Gastroesophageal sphincter (tissue), 4 donors: ENCODE measurements around the gene BIN2. TPM values are rescaled to one million over a fixed set of nuclear protein-coding genes. Genes with fewer than 3 reads are reported as not detected.

Experiments
- ATAC-seq: fragments of 150-250 bp; one replicate; pipeline ENCODE4 v1.9.1; 2016; ENCODE audit warnings: mild to moderate bottlenecking, moderate library complexity
- H3K27ac ChIP-seq, 4 donors: fragments of 200-600 bp; sonication (generic) in 3 of 4; 1 replicate in 3 of 4; 2 replicates in 1 of 4; pipeline ENCODE4 v1.5.1; 2016 to 2019
- H3K27me3 ChIP-seq: fragments of 200-600 bp; sonication (generic); one replicate; pipeline ENCODE4 v1.5.1; 2019
- H3K36me3 ChIP-seq, 2 donors: fragments of 200-600 bp; sonication (generic); one replicate each; pipeline ENCODE4 v1.5.1; 2019; ENCODE audit warnings: control low read depth in 1 of 2
- H3K4me1 ChIP-seq, 3 donors: fragments of 200-600 bp; sonication (generic); 1 replicate in 2 of 3; 2 replicates in 1 of 3; pipeline ENCODE4 v1.5.1; 2016 to 2019; ENCODE audit warnings: control low read depth in 2 of 3
- H3K4me3 ChIP-seq, 2 donors: fragments of 200-600 bp; sonication (generic); one replicate each; pipeline ENCODE4 v1.5.1; 2019; ENCODE audit warnings: mild to moderate bottlenecking in 1 of 2, moderate library complexity in 1 of 2
- H3K9me3 ChIP-seq, 3 donors: fragments of 200-600 bp; sonication (generic); one replicate each; pipeline ENCODE4 v1.5.1; 2017 to 2019; ENCODE audit warnings: control low read depth in 2 of 3
- EP300 ChIP-seq: sonication (generic); formaldehyde crosslinking; IDR thresholded peaks from one replicate; pipeline ENCODE4 v1.6.1; 2017; ENCODE audit warnings: antibody characterized with exemption, mild to moderate bottlenecking
- POLR2A ChIP-seq, 2 donors: fragments of 450-650 bp; IDR thresholded peaks; one replicate each; pipeline ENCODE4 v1.6.1; 2017; ENCODE audit warnings: antibody characterized with exemption in 2 of 2, mild to moderate bottlenecking in 2 of 2, moderate library complexity in 1 of 2
- POLR2AphosphoS5 ChIP-seq: sonication (generic); formaldehyde crosslinking; IDR thresholded peaks from one replicate; pipeline ENCODE4 v1.6.1; 2017; ENCODE audit warnings: antibody characterized with exemption
- WGBS, 2 donors: methylation state at CpG; one replicate each; pipeline ENCODE4 v1.1.5; 2018; ENCODE audit warnings: low coverage in 1 of 2; 5-methylcytosine and 5-hydroxymethylcytosine counted together
- total RNA-seq, 4 donors: library from RNA; depleted of rRNA; stranded (reverse); fragments of >200 nt; gene quantifications; one replicate each; pipeline ENCODE4 v1.1.0, GENCODE V29; 2016
- TF ChIP-seq, protein P1 (sequence below), 4 experiments: fragments of 200-600 bp in 2 of 4; fragments of 450-650 bp in 2 of 4; sonication (generic) in 1 of 4; IDR thresholded peaks; one replicate each; pipeline ENCODE4 v1.5.1; 2017 to 2019; ENCODE audit warnings: antibody characterized with exemption in 4 of 4, mild to moderate bottlenecking in 2 of 4, moderate library complexity in 2 of 4

BIN2 gene
- total RNA-seq, 4 donors from 2014 or later: 0.62 to 5.4 (median 2.0) TPM

DNA sequence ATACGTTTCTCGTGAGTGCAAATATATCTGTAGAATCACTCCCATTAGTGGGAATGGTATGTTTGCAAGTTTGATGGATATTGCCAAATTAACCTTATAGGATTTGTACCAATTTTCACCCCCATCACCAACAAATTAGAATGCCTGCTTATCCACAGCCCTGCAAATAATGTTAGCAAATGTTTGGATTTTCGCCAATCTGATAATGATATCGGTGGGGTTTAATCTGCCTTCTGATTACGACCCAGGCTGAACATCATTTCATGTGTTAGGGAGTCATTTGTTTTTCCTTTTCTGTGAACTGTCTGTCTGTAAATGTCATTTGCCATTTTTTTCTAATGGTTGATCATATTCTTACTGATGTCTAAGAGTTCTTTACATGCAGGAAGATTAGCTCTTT lies 89.4 kb downstream of the BIN2 start:
- H3K27me3 ChIP-seq: no peaks in the 10 kb centered on the region
- no peak for ATAC-seq
- TF ChIP-seq POLR2A (IDR thresholded peaks at IDR 0.05): no peak
- TF ChIP-seq EP300: no peak
- TF ChIP-seq, protein P1, sequence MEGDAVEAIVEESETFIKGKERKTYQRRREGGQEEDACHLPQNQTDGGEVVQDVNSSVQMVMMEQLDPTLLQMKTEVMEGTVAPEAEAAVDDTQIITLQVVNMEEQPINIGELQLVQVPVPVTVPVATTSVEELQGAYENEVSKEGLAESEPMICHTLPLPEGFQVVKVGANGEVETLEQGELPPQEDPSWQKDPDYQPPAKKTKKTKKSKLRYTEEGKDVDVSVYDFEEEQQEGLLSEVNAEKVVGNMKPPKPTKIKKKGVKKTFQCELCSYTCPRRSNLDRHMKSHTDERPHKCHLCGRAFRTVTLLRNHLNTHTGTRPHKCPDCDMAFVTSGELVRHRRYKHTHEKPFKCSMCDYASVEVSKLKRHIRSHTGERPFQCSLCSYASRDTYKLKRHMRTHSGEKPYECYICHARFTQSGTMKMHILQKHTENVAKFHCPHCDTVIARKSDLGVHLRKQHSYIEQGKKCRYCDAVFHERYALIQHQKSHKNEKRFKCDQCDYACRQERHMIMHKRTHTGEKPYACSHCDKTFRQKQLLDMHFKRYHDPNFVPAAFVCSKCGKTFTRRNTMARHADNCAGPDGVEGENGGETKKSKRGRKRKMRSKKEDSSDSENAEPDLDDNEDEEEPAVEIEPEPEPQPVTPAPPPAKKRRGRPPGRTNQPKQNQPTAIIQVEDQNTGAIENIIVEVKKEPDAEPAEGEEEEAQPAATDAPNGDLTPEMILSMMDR (IDR thresholded peaks at IDR 0.05): no peak
- TF ChIP-seq POLR2AphosphoS5: no peak
- 56 to 57% methylated on average over 5 of the region's 5 CpGs for WGBS, 2 donors
- peaks cover 0 to 8% (median 0%) of the 10 kb centered on the region in 3 donors for H3K4me1 ChIP-seq
- H3K4me3 ChIP-seq: no peak overlapping the region
- no peak overlapping the region for H3K27ac ChIP-seq
- no peaks in the 10 kb centered on the region for H3K36me3 ChIP-seq
- no peaks in the 10 kb centered on the region for H3K9me3 ChIP-seq

DNA sequence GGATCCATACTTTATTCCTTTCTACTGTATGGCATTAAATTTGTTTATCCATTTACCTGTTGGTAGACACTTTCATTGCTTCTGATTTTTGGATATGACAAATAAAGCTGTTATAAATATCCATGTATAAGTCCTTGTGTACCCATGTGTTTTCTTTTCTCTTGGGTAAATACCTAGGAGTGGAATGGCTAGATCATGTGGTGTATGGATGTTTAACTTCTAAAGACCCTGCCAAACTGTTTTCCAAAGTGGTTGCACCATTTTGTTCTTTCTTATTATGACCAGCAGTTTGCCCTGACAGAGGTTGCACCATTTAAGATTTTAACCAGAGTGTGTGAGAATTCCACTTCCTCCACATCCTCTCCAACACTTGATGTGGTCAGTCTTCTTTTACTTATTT lies 91.3 kb downstream of the BIN2 start:
- H3K27me3 ChIP-seq: no peaks in the 10 kb centered on the region
- no peak overlapping the region for H3K27ac ChIP-seq
- H3K4me3 ChIP-seq: no peak overlapping the region
- TF ChIP-seq, protein P1 (IDR thresholded peaks at IDR 0.05): no peak
- TF ChIP-seq POLR2AphosphoS5 (no peak), EP300 (no peak), POLR2A (IDR thresholded peaks at IDR 0.05) (no peak)
- no peak for ATAC-seq
- H3K36me3 ChIP-seq: no peaks in the 10 kb centered on the region
- H3K9me3 ChIP-seq: no peaks in the 10 kb centered on the region
- no peaks in the 10 kb centered on the region for H3K4me1 ChIP-seq

Other genes with a start within 250 kb of the BIN2 start
- gene CSRNP2, start 240.6 kb downstream of the BIN2 start, total RNA-seq: 10 to 100 TPM; 19.1 to 35.0 (median 28.3) TPM
- 10 to 100 TPM; 12.3 to 16.6 (median 14.2) TPM for gene TFCP2, start 151.0 kb downstream of the BIN2 start, total RNA-seq
- gene POU6F1, start 106.1 kb downstream of the BIN2 start, total RNA-seq: 10 to 100 TPM; 12.6 to 33.9 (median 17.9) TPM
- 100 to 1,000 TPM; 261 to 337 (median 311) TPM for gene DAZAP2, start 85.3 kb downstream of the BIN2 start, total RNA-seq
- gene SMAGP, start 53.8 kb downstream of the BIN2 start, total RNA-seq: 1 to 10 TPM; 1.2 to 8.0 (median 3.6) TPM
- not detected for gene CELA1, start 22.5 kb upstream of the BIN2 start, total RNA-seq
- 1 to 10 TPM; 2.1 to 3.5 (median 2.4) TPM for gene GALNT6, start 67.2 kb upstream of the BIN2 start, total RNA-seq
- 1 to 10 TPM in 1 of 4 donors, under 1 TPM in 3; 0.27 to 5.3 (median 0.76) TPM for gene SLC4A8, start 100.7 kb upstream of the BIN2 start, total RNA-seq